ENCODE data around the gene BRAT1. TPM values are rescaled to one million over a fixed set of nuclear protein-coding genes. Genes with fewer than 3 reads are reported as not detected.

Gene BRAT1
- polyA plus RNA-seq, 1 donor from 2014 or later: 60.3 TPM

DNA sequence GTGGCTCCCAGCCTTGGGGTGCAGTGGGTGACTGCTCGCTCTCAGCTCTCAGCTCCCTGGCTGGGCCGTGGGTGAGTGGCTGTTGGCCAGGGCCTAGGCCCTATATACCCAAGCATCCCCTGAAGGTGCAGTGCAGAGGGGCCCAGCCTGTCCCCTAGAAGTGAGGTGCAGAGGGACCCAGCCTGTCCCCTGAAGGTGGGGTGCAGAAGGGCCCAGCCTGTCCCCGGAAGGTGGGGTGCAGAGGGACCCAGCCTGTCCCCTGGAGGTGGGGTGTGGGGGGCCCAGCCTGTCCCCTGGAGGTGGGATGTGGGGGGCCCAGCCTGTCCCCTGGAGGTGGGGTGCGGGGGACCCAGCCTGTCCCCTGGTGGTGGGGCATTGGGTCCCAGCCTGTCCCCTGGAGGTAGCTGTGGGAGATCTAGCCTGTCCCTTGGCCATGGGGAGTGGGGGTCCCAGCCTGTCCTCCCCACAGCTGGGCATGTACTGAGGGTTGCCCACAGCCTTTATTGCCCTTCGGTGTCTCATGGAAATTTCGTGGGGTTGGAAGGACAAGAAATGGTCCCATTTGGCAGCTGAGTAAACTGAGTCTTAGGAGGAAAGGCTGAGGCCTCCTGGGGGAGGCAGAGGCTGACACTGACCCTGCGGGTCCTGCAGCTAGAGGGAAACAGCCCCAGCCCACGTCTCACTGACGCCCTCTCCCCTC, 53.2 kb downstream of the BRAT1 start:
- Histone ChIP-seq H3K4me2 (ENCODE audit: low read length) (no peak overlapping the region), H3K9me3 (ENCODE audit: low read length) (no peaks in the 10 kb centered on the region), H3K9me2 (ENCODE audit: insufficient read depth, low read length) (no peaks in the 10 kb centered on the region), H3K9ac (ENCODE audit: low read length) (no peak overlapping the region), H3F3A (ENCODE audit: insufficient read depth, low read length, poor library complexity, severe bottlenecking) (no peaks in the 10 kb centered on the region), H2AFZ (ENCODE audit: low read depth, low read length) (no peak overlapping the region), H4K20me1 (ENCODE audit: insufficient read depth) (no peaks in the 10 kb centered on the region), H3K36me3 (ENCODE audit: insufficient read depth, low read length) (no peaks in the 10 kb centered on the region), H3K79me2 (replicated peaks; ENCODE audit: insufficient read depth, low read length) (no peaks in the 10 kb centered on the region), H3K27ac (ENCODE audit: low read length) (no peak overlapping the region), H3K27me3 (ENCODE audit: insufficient read depth, low read depth, low read length) (no peaks in the 10 kb centered on the region), H3K4me3 (ENCODE audit: low read length) (no peak overlapping the region)
- TF ChIP-seq TAF1 (IDR thresholded peaks at IDR 0.05; ENCODE audit: low read depth) (no peak), EZH2 (IDR thresholded peaks at IDR 0.05; ENCODE audit: borderline replicate concordance, insufficient read depth, low read length, poor library complexity, severe bottlenecking) (no peak), POLR2AphosphoS5 (IDR thresholded peaks at IDR 0.05) (no peak), SMC3 (conservative IDR thresholded peaks at IDR 0.05; ENCODE audit: poor library complexity) (no peak), EP300 (conservative IDR thresholded peaks at IDR 0.05; ENCODE audit: poor library complexity, severe bottlenecking) (no peak), REST (IDR thresholded peaks at IDR 0.05; ENCODE audit: borderline replicate concordance) (no peak), MXI1 (conservative IDR thresholded peaks at IDR 0.05; ENCODE audit: poor library complexity, severe bottlenecking) (no peak), RAD21 (conservative IDR thresholded peaks at IDR 0.05) (no peak)
- TF ChIP-seq, protein P1, sequence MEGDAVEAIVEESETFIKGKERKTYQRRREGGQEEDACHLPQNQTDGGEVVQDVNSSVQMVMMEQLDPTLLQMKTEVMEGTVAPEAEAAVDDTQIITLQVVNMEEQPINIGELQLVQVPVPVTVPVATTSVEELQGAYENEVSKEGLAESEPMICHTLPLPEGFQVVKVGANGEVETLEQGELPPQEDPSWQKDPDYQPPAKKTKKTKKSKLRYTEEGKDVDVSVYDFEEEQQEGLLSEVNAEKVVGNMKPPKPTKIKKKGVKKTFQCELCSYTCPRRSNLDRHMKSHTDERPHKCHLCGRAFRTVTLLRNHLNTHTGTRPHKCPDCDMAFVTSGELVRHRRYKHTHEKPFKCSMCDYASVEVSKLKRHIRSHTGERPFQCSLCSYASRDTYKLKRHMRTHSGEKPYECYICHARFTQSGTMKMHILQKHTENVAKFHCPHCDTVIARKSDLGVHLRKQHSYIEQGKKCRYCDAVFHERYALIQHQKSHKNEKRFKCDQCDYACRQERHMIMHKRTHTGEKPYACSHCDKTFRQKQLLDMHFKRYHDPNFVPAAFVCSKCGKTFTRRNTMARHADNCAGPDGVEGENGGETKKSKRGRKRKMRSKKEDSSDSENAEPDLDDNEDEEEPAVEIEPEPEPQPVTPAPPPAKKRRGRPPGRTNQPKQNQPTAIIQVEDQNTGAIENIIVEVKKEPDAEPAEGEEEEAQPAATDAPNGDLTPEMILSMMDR (IDR thresholded peaks at IDR 0.05; ENCODE audit: poor library complexity, severe bottlenecking): no peak

DNA sequence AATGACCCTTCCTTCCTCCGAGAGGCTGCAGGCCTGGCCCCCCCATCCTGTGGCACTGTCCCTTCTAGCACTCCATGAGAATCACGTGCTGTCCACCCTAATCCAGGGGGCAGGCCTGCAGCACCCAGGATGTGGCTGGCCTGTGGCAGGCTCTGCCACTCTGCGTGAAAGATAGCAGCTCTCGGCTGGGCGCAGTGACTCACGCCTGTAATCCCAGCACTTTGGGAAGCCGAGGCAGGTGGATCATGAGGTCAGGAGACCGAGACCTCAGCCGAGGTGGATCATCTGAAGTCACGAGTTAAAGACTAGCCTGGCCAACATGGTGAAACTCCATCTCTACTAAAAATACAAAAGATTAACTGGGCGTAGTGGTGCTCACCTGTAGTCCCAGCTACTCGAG, 54.6 kb downstream of the BRAT1 start:
- H4K20me1 ChIP-seq (ENCODE audit: insufficient read depth): no peaks in the 10 kb centered on the region
- no peaks in the 10 kb centered on the region for H3K9me3 ChIP-seq (ENCODE audit: low read length)
- no peak overlapping the region for H3K27ac ChIP-seq (ENCODE audit: low read length)
- no peak overlapping the region for H2AFZ ChIP-seq (ENCODE audit: low read depth, low read length)
- H3K36me3 ChIP-seq (ENCODE audit: insufficient read depth, low read length): no peaks in the 10 kb centered on the region
- no peaks in the 10 kb centered on the region for H3K9me2 ChIP-seq (ENCODE audit: insufficient read depth, low read length)
- H3K79me2 ChIP-seq (replicated peaks; ENCODE audit: insufficient read depth, low read length): no peaks in the 10 kb centered on the region
- H3K27me3 ChIP-seq (ENCODE audit: insufficient read depth, low read depth, low read length): no peaks in the 10 kb centered on the region
- no peak overlapping the region for H3K4me2 ChIP-seq (ENCODE audit: low read length)
- no peak overlapping the region for H3K4me3 ChIP-seq (ENCODE audit: low read length)
- no peak overlapping the region for H3K9ac ChIP-seq (ENCODE audit: low read length)
- no peaks in the 10 kb centered on the region for H3F3A ChIP-seq (ENCODE audit: insufficient read depth, low read length, poor library complexity, severe bottlenecking)
- TF ChIP-seq RAD21 (conservative IDR thresholded peaks at IDR 0.05) (no peak), MXI1 (conservative IDR thresholded peaks at IDR 0.05; ENCODE audit: poor library complexity, severe bottlenecking) (no peak), POLR2AphosphoS5 (IDR thresholded peaks at IDR 0.05) (no peak), EZH2 (IDR thresholded peaks at IDR 0.05; ENCODE audit: borderline replicate concordance, insufficient read depth, low read length, poor library complexity, severe bottlenecking) (no peak)
